Suprapubic skin (tissue), 4 donors: ENCODE data around the gene RAB13.

Source experiments
- POLR2A ChIP-seq, 2 donors: fragments of 450-650 bp; IDR thresholded peaks; one replicate each; pipeline ENCODE4 v1.6.1; 2017; ENCODE audit warnings: antibody characterized with exemption in 2 of 2, mild to moderate bottlenecking in 2 of 2, moderate library complexity in 2 of 2
- POLR2AphosphoS5 ChIP-seq, 3 donors: sonication (generic); formaldehyde crosslinking; IDR thresholded peaks; one replicate each; pipeline ENCODE4 v1.6.1; 2017; ENCODE audit warnings: antibody characterized with exemption in 3 of 3
- TF ChIP-seq, protein P1 (sequence below), 2 donors: fragments of 200-600 bp in 1 of 2; fragments of 450-650 bp in 1 of 2; sonication (generic) in 1 of 2; IDR thresholded peaks; one replicate each; pipeline ENCODE4 v1.5.1; 2016 to 2019; ENCODE audit warnings: antibody characterized with exemption in 2 of 2, mild to moderate bottlenecking in 1 of 2, moderate library complexity in 1 of 2

DNA sequence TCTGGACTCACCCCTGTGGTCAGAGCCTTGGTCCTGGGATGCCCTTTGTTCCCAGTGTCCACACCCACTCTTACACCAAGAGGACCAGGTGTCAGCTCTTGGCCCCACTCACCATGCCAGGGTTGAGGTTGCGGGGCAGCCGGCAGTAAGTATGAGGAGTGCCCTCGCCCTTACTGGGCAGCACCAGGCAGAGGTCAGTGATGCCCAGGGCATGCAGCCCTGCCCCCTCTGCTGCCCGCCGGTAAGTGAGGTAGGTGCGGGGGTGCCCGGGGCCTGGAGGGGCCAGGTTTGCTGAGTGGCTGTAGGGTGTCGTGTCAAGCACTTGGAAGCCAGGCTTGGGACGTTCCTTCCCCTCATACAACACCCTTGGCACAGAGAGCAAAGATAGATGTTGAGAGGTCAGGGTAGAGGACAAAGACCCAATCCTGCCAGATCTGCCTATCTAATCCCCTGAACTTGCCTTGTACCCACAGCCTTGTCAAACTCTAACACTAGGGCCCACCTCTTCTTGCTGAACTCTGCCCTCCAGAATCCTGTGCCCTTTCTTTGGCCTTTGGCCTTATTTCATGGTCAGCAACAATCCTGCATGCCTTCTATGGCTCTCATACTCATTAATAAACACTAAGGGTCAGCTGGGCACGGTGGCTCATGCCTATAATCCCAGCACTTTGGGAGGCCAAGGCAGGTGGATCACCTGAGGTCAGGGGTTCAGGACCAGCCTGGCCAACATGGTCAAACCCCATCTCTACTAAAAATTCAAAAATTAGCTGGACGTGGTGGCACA lies 43.2 kb downstream of the RAB13 start:
- TF ChIP-seq, protein P1, sequence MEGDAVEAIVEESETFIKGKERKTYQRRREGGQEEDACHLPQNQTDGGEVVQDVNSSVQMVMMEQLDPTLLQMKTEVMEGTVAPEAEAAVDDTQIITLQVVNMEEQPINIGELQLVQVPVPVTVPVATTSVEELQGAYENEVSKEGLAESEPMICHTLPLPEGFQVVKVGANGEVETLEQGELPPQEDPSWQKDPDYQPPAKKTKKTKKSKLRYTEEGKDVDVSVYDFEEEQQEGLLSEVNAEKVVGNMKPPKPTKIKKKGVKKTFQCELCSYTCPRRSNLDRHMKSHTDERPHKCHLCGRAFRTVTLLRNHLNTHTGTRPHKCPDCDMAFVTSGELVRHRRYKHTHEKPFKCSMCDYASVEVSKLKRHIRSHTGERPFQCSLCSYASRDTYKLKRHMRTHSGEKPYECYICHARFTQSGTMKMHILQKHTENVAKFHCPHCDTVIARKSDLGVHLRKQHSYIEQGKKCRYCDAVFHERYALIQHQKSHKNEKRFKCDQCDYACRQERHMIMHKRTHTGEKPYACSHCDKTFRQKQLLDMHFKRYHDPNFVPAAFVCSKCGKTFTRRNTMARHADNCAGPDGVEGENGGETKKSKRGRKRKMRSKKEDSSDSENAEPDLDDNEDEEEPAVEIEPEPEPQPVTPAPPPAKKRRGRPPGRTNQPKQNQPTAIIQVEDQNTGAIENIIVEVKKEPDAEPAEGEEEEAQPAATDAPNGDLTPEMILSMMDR (IDR thresholded peaks at IDR 0.05) = no peak
- TF ChIP-seq POLR2AphosphoS5 (IDR thresholded peaks at IDR 0.05) (no peak), POLR2A (IDR thresholded peaks at IDR 0.05) (no peak)
